SU-DHL-6 (cell line): ENCODE measurements around the gene NENF.

ENCODE experiments used
- CTCF ChIP-seq: fragments of 200-600 bp; sonication (generic); IDR thresholded peaks from one replicate; pipeline ENCODE4 v1.5.1; 2017; ENCODE audit warnings: antibody characterized with exemption, mild to moderate bottlenecking, low read length, moderate library complexity; ENCODE audit not compliant: insufficient read depth, poor library complexity, severe bottlenecking
- EZH2phosphoT487 ChIP-seq: fragments of 200-600 bp; sonication (generic), shearing (Covaris generic); conservative IDR thresholded peaks from 2 replicates; pipeline ENCODE4 v1.6.1; 2018; ENCODE audit warnings: mild to moderate bottlenecking, antibody characterized with exemption, low read length, moderate library complexity, mixed read lengths

GRCh38 chr1:212397171-212397570 is 35.5 kb upstream of the NENF start:
- TF ChIP-seq EZH2phosphoT487: no peak
- no peak for TF ChIP-seq CTCF
